ENCODE measurements around the gene APOOL. TPM values are rescaled to one million over a fixed set of nuclear protein-coding genes. Genes with fewer than 3 reads are reported as not detected.

The APOOL gene
- total and polyA plus RNA-seq, 2 of the 13 experiments (the other 11 are each of a cell fraction or from before 2014, with no cell fraction given): 7.3 to 13.9 TPM

GRCh38 chrX:85107407-85107806, 103.7 kb downstream of the APOOL start (continued):
- TF ChIP-seq ZHX2 (IDR thresholded peaks at IDR 0.05; ENCODE audit: low read depth) (no peak), ZHX2 (CRISPR knock-in tag; IDR thresholded peaks at IDR 0.05; ENCODE audit: borderline replicate concordance) (no peak), U2AF1 (optimal IDR thresholded peaks at IDR 0.05; ENCODE audit: low read depth, low read length) (no peak), ZNF670 (CRISPR knock-in tag; IDR thresholded peaks at IDR 0.05; ENCODE audit: borderline replicate concordance) (no peak), ZFP36L1 (CRISPR knock-in tag; IDR thresholded peaks at IDR 0.05) (no peak), MEIS1 (CRISPR knock-in tag; IDR thresholded peaks at IDR 0.05; ENCODE audit: borderline replicate concordance) (no peak), JARID2 (CRISPR knock-in tag; IDR thresholded peaks at IDR 0.05; ENCODE audit: insufficient replicate concordance) (no peak), EEA1 (CRISPR knock-in tag; IDR thresholded peaks at IDR 0.05; ENCODE audit: borderline replicate concordance) (no peak), MXD1 (CRISPR knock-in tag; IDR thresholded peaks at IDR 0.05) (no peak), AHR (CRISPR knock-in tag; IDR thresholded peaks at IDR 0.05) (no peak), NRL (CRISPR knock-in tag; IDR thresholded peaks at IDR 0.05; ENCODE audit: borderline replicate concordance) (no peak), TFE3 (CRISPR knock-in tag; IDR thresholded peaks at IDR 0.05) (no peak), RELA (CRISPR knock-in tag; IDR thresholded peaks at IDR 0.05) (no peak), ZNF777 (CRISPR knock-in tag; IDR thresholded peaks at IDR 0.05) (no peak), PRDM15 (CRISPR knock-in tag; IDR thresholded peaks at IDR 0.05) (no peak), KDM5B (CRISPR knock-in tag; IDR thresholded peaks at IDR 0.05; ENCODE audit: borderline replicate concordance) (no peak)

Measured in HepG2 (cell line).